Heart left ventricle (tissue), 13 donors: ENCODE data around the gene PSMA6.

Experiments used
- CTCF ChIP-seq, 12 donors: fragments of 200-600 bp; sonication (generic) in 4 of 12; IDR thresholded peaks; one replicate each; pipeline versions ENCODE4 v1.5.0 to v1.8.0; 2018 to 2022; ENCODE audit warnings: antibody characterized with exemption in 12 of 12, mild to moderate bottlenecking in 5 of 12
- POLR2A ChIP-seq, 2 donors: fragments of 450-650 bp; IDR thresholded peaks; one replicate each; pipeline ENCODE4 v1.6.1; 2017; ENCODE audit warnings: antibody characterized with exemption in 2 of 2, mild to moderate bottlenecking in 2 of 2, moderate library complexity in 2 of 2
- donor health status: ischemic (EF 13 %, LVEDD 7.1; RV severe dilation, severe dysfunction).
- donor health status: DM: no; HTN: yes; CAD: no.
- donor health status: DM: no; HTN: no; CAD: no.
- donor health status: ischemic (EF 25% LVEDD 6.9; RV normal size, moderate dysfunction).
- donor health status: ischemic (EF 25% LVEDD 5.7; RV mildly dilated, moderate dysfunction).
- donor health status: ischemic (EF 35%, LVEDD 5.7; RV mildly dilated, moderate dysfunction).
- donor health status: nonischemic (EF 11% LVEDD 7.7; RV severe dilation, severe dysfunction).
- donor health status: DM: yes; HTN: yes; CAD: no.
- donor health status: PGD.
- donor health status: ischemic (EF 29% LVEDD 5.4; RV normal size, mild dysfunction).
- donor health status: nonischemic (EF 23%, LVEDD 6.1; RV moderate dilation, normal function).

- TF ChIP-seq CTCF (IDR thresholded peaks at IDR 0.05) = no peak
- TF ChIP-seq POLR2A (IDR thresholded peaks at IDR 0.05) = no peak
Measured at GRCh38 chr14:35299708-35300107, 7.5 kb downstream of the PSMA6 start.
